Esophagus mucosa (tissue), 1 donor: Measurements from ENCODE around the gene PARP16. TPM values are rescaled to one million over a fixed set of nuclear protein-coding genes. Genes with fewer than 3 reads are reported as not detected.

ENCODE experiments used
- ATAC-seq: fragments of 200-7000 bp; cut with Tn5 transposase; one replicate; pipeline ENCODE4 v1.9.1; 2020
- total RNA-seq: library from RNA; stranded (reverse); gene quantifications from one replicate; pipeline ENCODE4 v1.2.4, GENCODE V29; 2023
- donor health status: DM: yes; HTN: yes; CAD: no.

PARP16 gene
- total RNA-seq, 1 donor from 2014 or later = 7.0 TPM

GRCh38 chr15:65311760-65312159 lies 25.1 kb upstream of the PARP16 start:
- ATAC-seq = no peak

- ATAC-seq = no peak
Measured at GRCh38 chr15:65310431-65311137, 23.9 kb upstream of the PARP16 start.

GRCh38 chr15:65309882-65310418 lies 23.3 kb upstream of the PARP16 start:
- no peak for ATAC-seq

- ATAC-seq = peak; percentile 1
Measured at GRCh38 chr15:65307978-65308377, 21.3 kb upstream of the PARP16 start.

- no peak for ATAC-seq
Measured at GRCh38 chr15:65306551-65306950, 19.9 kb upstream of the PARP16 start.

- no peak for ATAC-seq
Measured at GRCh38 chr15:65305776-65306175, 19.1 kb upstream of the PARP16 start.

GRCh38 chr15:65305150-65305758 lies 18.6 kb upstream of the PARP16 start:
- ATAC-seq = peak; percentile 52

GRCh38 chr15:65304381-65305149 lies 17.9 kb upstream of the PARP16 start, which contains the start of gene RNU5B-1:
RNU5B-1 (plus strand) TSS chr15:65304677.
- ATAC-seq = peak; percentile 87

- ATAC-seq = peak; percentile 54
Measured at GRCh38 chr15:65303687-65304380, 17.2 kb upstream of the PARP16 start.

- no peak for ATAC-seq
Measured at GRCh38 chr15:65302061-65302460, 15.4 kb upstream of the PARP16 start.

GRCh38 chr15:65300924-65301441 lies 14.3 kb upstream of the PARP16 start:
- ATAC-seq = no peak

- no peak for ATAC-seq
Measured at GRCh38 chr15:65298731-65299130, 12.0 kb upstream of the PARP16 start.

GRCh38 chr15:65292938-65293518 lies 6.3 kb upstream of the PARP16 start:
- no peak for ATAC-seq

- ATAC-seq = no peak
Measured at GRCh38 chr15:65290228-65290627, 3.5 kb upstream of the PARP16 start.

GRCh38 chr15:65289261-65289854 lies 2.7 kb upstream of the PARP16 start:
- no peak for ATAC-seq

GRCh38 chr15:65287520-65287855 lies 805 bp upstream of the PARP16 start:
- no peak for ATAC-seq

GRCh38 chr15:65286069-65286703 lies 497 bp downstream of the PARP16 start:
- ATAC-seq = peak; percentile 48

- no peak for ATAC-seq
Measured at GRCh38 chr15:65285291-65286068, 1.2 kb downstream of the PARP16 start.

- ATAC-seq = no peak
Measured at GRCh38 chr15:65278480-65278879, 8.2 kb downstream of the PARP16 start.

- no peak for ATAC-seq
Measured at GRCh38 chr15:65277015-65277414, 9.7 kb downstream of the PARP16 start.
